K562 (cell line): Measurements from ENCODE around the gene ARHGEF26.

Source experiments
- BCLAF1 ChIP-seq, 2 experiments: fragments of 450-650 bp in 1 of 2; IDR thresholded peaks; 2 replicates each; pipeline ENCODE4 v1.6.1; 2011 to 2017; ENCODE audit warnings: low read depth in 2 of 2, antibody characterized with exemption in 1 of 2, borderline replicate concordance in 1 of 2, low read length in 1 of 2, mild to moderate bottlenecking in 1 of 2, mixed read lengths in 1 of 2; ENCODE audit not compliant: control insufficient read depth in 1 of 2
- C11orf30 ChIP-seq: fragments of 450-650 bp; IDR thresholded peaks from 2 replicates; pipeline ENCODE4 v1.6.1; 2016; ENCODE audit warnings: low read depth, mild to moderate bottlenecking
- EP400 ChIP-seq: fragments of 450-650 bp; IDR thresholded peaks from 2 replicates; pipeline ENCODE4 v1.6.1; 2017; ENCODE audit warnings: antibody characterized with exemption, mild to moderate bottlenecking, moderate library complexity
- EZH2 ChIP-seq: IDR thresholded peaks from 2 replicates; pipeline ENCODE4 v1.6.1; 2012; ENCODE audit warnings: low read depth, mild to moderate bottlenecking, inconsistent platforms, low read length, borderline replicate concordance
- FOSL1 ChIP-seq: fragments of 200-800 bp; sonication (Bioruptor generic); conservative IDR thresholded peaks from 2 replicates; pipeline ENCODE4 v1.6.1; 2016; ENCODE audit warnings: missing genetic modification characterization, missing compliant biosample characterization
- FOXM1 ChIP-seq, 2 experiments: fragments of 450-650 bp in 1 of 2; sonication (generic) in 1 of 2; formaldehyde crosslinking in 1 of 2; IDR thresholded peaks; 2 replicates each; pipeline versions ENCODE4 v1.6.1 to v1.9.0; 2017 to 2022; ENCODE audit warnings: low read depth in 2 of 2, mild to moderate bottlenecking in 2 of 2, missing genetic modification reagents in 1 of 2, moderate library complexity in 1 of 2
- JUNB ChIP-seq: fragments of 450-650 bp; formaldehyde crosslinking; conservative IDR thresholded peaks from 2 replicates; pipeline ENCODE4 v1.4.0; 2020; ENCODE audit warnings: mild to moderate bottlenecking
- MYC ChIP-seq, 2 experiments: fragments of 250-450 bp in 1 of 2; sonication (Bioruptor Pico) in 1 of 2; IDR thresholded peaks; 2 replicates each; pipeline versions ENCODE4 v1.5.1 to v1.6.1; 2012 to 2021; ENCODE audit warnings: low read depth in 2 of 2, borderline replicate concordance in 1 of 2, improper control_type of control experiment in 1 of 2, low read length in 1 of 2, mild to moderate bottlenecking in 1 of 2, moderate library complexity in 1 of 2
- MYNN ChIP-seq, 2 experiments: sonication (generic); formaldehyde crosslinking in 1 of 2; IDR thresholded peaks; 2 replicates each; pipeline versions ENCODE4 v1.5.0 to v1.6.1; 2016 to 2020; ENCODE audit warnings: antibody characterized with exemption in 1 of 2, missing genetic modification reagents in 1 of 2
- RNF219 ChIP-seq: fragments of 250-450 bp; sonication (Bioruptor Pico); IDR thresholded peaks from 2 replicates; pipeline ENCODE4 v1.5.0; 2022; ENCODE audit warnings: mild to moderate bottlenecking
- TAF1 ChIP-seq: IDR thresholded peaks from 2 replicates; pipeline ENCODE4 v1.6.1; 2011; ENCODE audit warnings: mild to moderate bottlenecking, low read length, moderate library complexity; ENCODE audit not compliant: insufficient read depth, control insufficient read depth, severe bottlenecking; ENCODE audit errors: extremely low read depth
- YY1 ChIP-seq, 3 experiments: IDR thresholded peaks; 2 replicates each; pipeline ENCODE4 v1.6.1; 2011; ENCODE audit warnings: low read length in 2 of 3, mild to moderate bottlenecking in 2 of 3, moderate library complexity in 2 of 3, borderline replicate concordance in 1 of 3, control low read depth in 1 of 3, low read depth in 1 of 3; ENCODE audit not compliant: insufficient read depth in 3 of 3, insufficient replicate concordance in 2 of 3, control insufficient read depth in 1 of 3, insufficient read length in 1 of 3; ENCODE audit errors: extremely low read depth in 1 of 3
- ZNF121 ChIP-seq: sonication (generic); formaldehyde crosslinking; conservative IDR thresholded peaks from 2 replicates; pipeline ENCODE4 v1.8.0; 2022; ENCODE audit warnings: missing genetic modification reagents
- ZNF324 ChIP-seq: fragments of 250-450 bp; sonication (Bioruptor Pico); IDR thresholded peaks from 2 replicates; pipeline ENCODE4 v1.4.0; 2020; ENCODE audit warnings: mild to moderate bottlenecking

- TF ChIP-seq JUNB (CRISPR knock-in tag) (no peak), C11orf30 (no peak), BCLAF1 (IDR thresholded peaks at IDR 0.05; ENCODE audit: borderline replicate concordance in 1 of 2, control insufficient read depth in 1 of 2, low read depth in 2 of 2, low read length in 1 of 2) (no peak), EZH2 (no peak), MYNN (IDR thresholded peaks at IDR 0.05) (no peak), MYNN (CRISPR knock-in tag; IDR thresholded peaks at IDR 0.05) (no peak), ZNF324 (no peak), ZNF121 (CRISPR knock-in tag) (no peak), EP400 (no peak), FOXM1 (IDR thresholded peaks at IDR 0.05; ENCODE audit: low read depth) (no peak), FOXM1 (CRISPR knock-in tag; IDR thresholded peaks at IDR 0.05; ENCODE audit: low read depth) (no peak), FOSL1 (tag) (no peak), TAF1 (no peak), MYC (IDR thresholded peaks at IDR 0.05; ENCODE audit: low read depth, low read length) (no peak), MYC (CRISPR knock-in tag; IDR thresholded peaks at IDR 0.05; ENCODE audit: borderline replicate concordance, low read depth) (no peak), RNF219 (CRISPR knock-in tag) (no peak), YY1 (IDR thresholded peaks at IDR 0.05; ENCODE audit: borderline replicate concordance in 1 of 3, control insufficient read depth in 1 of 3, extremely low read depth in 1 of 3, insufficient read depth in 3 of 3, insufficient read length in 1 of 3, insufficient replicate concordance in 2 of 3, low read depth in 1 of 3, low read length in 2 of 3) (no peak)
Measured at GRCh38 chr3:154182975-154183374, 61.8 kb downstream of the ARHGEF26 start.
